ENCODE results near the gene FOXK2. TPM values are rescaled to one million over a fixed set of nuclear protein-coding genes. Genes with fewer than 3 reads are reported as not detected.

Gene FOXK2
- total and polyA plus RNA-seq, 4 donors = 23.4 to 59.8 (median 33.4) TPM

- Histone ChIP-seq H3K4me3 (no peak overlapping the region), H3K27me3 (ENCODE audit: control insufficient read depth in 3 of 3, insufficient read depth in 3 of 3, low read length in 2 of 3) (no peaks in the 10 kb centered on the region), H3K4me1 (ENCODE audit: control insufficient read depth in 5 of 5, insufficient read depth in 5 of 5, low read length in 5 of 5) (peaks cover 0 to 22% (median 8%) of the 10 kb centered on the region in 5 donors), H3K27ac (ENCODE audit: low read depth in 1 of 2, low read length in 1 of 2) (no peak overlapping the region), H3K9ac (ENCODE audit: insufficient read depth in 1 of 2, low read length in 2 of 2) (no peak overlapping the region), H3K36me3 (ENCODE audit: control insufficient read depth in 4 of 4, insufficient read depth in 4 of 4, low read length in 4 of 4) (peaks cover 10 to 50% (median 27%) of the 10 kb centered on the region in 4 donors), H3K9me3 (ENCODE audit: control insufficient read depth in 4 of 4, insufficient read depth in 3 of 4, low read length in 3 of 4) (peaks cover 0 to 2% (median 0%) of the 10 kb centered on the region in 4 donors)
- no peak for TF ChIP-seq CTCF (IDR thresholded peaks at IDR 0.05; ENCODE audit: control extremely low read depth, extremely low read depth)
- ATAC-seq (ENCODE audit: insufficient read depth, low FRiP score) (no peak), DNase-seq (no peak)
- 97% methylated on average over 37 of the region's 37 CpGs for WGBS, 2 donors
Measured at GRCh38 chr17:82600731-82601446, 81.4 kb downstream of the FOXK2 start.

- no peak overlapping the region for H3K27ac ChIP-seq (ENCODE audit: low read depth in 1 of 2, low read length in 1 of 2)
- WGBS, 2 donors = 96 to 98% methylated on average over 24 of the region's 24 CpGs
- H3K9ac ChIP-seq (ENCODE audit: insufficient read depth in 1 of 2, low read length in 2 of 2) = no peak overlapping the region
- H3K4me1 ChIP-seq (ENCODE audit: control insufficient read depth in 5 of 5, insufficient read depth in 5 of 5, low read length in 5 of 5) = peaks cover 0 to 25% (median 8%) of the 10 kb centered on the region in 5 donors
- H3K4me3 ChIP-seq = no peak overlapping the region
- no peak for DNase-seq
- no peak for ATAC-seq (ENCODE audit: insufficient read depth, low FRiP score)
- H3K9me3 ChIP-seq (ENCODE audit: control insufficient read depth in 4 of 4, insufficient read depth in 3 of 4, low read length in 3 of 4) = peaks cover 0 to 2% (median 0%) of the 10 kb centered on the region in 4 donors
- H3K36me3 ChIP-seq (ENCODE audit: control insufficient read depth in 4 of 4, insufficient read depth in 4 of 4, low read length in 4 of 4) = peaks cover 10 to 47% (median 27%) of the 10 kb centered on the region in 4 donors
- TF ChIP-seq CTCF (IDR thresholded peaks at IDR 0.05; ENCODE audit: control extremely low read depth, extremely low read depth) = no peak
- H3K27me3 ChIP-seq (ENCODE audit: control insufficient read depth in 3 of 3, insufficient read depth in 3 of 3, low read length in 2 of 3) = no peaks in the 10 kb centered on the region
Measured at GRCh38 chr17:82601447-82602000, 82.0 kb downstream of the FOXK2 start.

- Histone ChIP-seq H3K27ac (ENCODE audit: low read depth in 1 of 2, low read length in 1 of 2) (peak overlapping the region in 1 of 2 donors; percentile 71), H3K9me3 (ENCODE audit: control insufficient read depth in 4 of 4, insufficient read depth in 3 of 4, low read length in 3 of 4) (peaks cover 0 to 2% (median 0%) of the 10 kb centered on the region in 4 donors), H3K36me3 (ENCODE audit: control insufficient read depth in 4 of 4, insufficient read depth in 4 of 4, low read length in 4 of 4) (peaks cover 10 to 38% (median 25%) of the 10 kb centered on the region in 4 donors), H3K4me1 (ENCODE audit: control insufficient read depth in 5 of 5, insufficient read depth in 5 of 5, low read length in 5 of 5) (peaks cover 0 to 25% (median 8%) of the 10 kb centered on the region in 5 donors), H3K4me3 (no peak overlapping the region), H3K9ac (ENCODE audit: insufficient read depth in 1 of 2, low read length in 2 of 2) (no peak overlapping the region), H3K27me3 (ENCODE audit: control insufficient read depth in 3 of 3, insufficient read depth in 3 of 3, low read length in 2 of 3) (no peaks in the 10 kb centered on the region)
- DNase-seq (no peak), ATAC-seq (ENCODE audit: insufficient read depth, low FRiP score) (no peak)
- 64 to 66% methylated on average over 21 of the region's 21 CpGs for WGBS, 2 donors
- no peak for TF ChIP-seq CTCF (IDR thresholded peaks at IDR 0.05; ENCODE audit: control extremely low read depth, extremely low read depth)
Measured at GRCh38 chr17:82602487-82602886, 83.0 kb downstream of the FOXK2 start.

All from lung (tissue), 12 donors.